OCI-LY1 (cell line): ENCODE measurements around the gene C7.

Experiments used
- CTCF ChIP-seq: fragments of 200-600 bp; sonication (generic), shearing (Covaris generic); IDR thresholded peaks from 2 replicates; pipeline ENCODE4 v1.5.1; 2017; ENCODE audit warnings: mild to moderate bottlenecking, antibody characterized with exemption, low read length, moderate library complexity, mixed read lengths
- EZH2 ChIP-seq: fragments of 200-600 bp; sonication (generic), shearing (Covaris generic); IDR thresholded peaks from 2 replicates; pipeline ENCODE4 v1.8.0; 2017; ENCODE audit warnings: borderline replicate concordance, mixed run types, mild to moderate bottlenecking, antibody characterized with exemption, low read length, moderate library complexity, mixed read lengths

- no peak for TF ChIP-seq CTCF
- no peak for TF ChIP-seq EZH2
Measured at GRCh38 chr5:40871177-40871576, 38.1 kb upstream of the C7 start.
